HepG2 (cell line): ENCODE measurements around the gene CPEB4. TPM values are rescaled to one million over a fixed set of nuclear protein-coding genes. Genes with fewer than 3 reads are reported as not detected.

Source experiments
- ATAC-seq: fragments of 200-7000 bp; cut with Tn5 transposase; 3 replicates; pipeline ENCODE4 v1.9.1; 2020; ENCODE audit warnings: mild to moderate bottlenecking, moderate library complexity
- BruUV-seq: library from RNA; stranded (reverse); fragments of 400-500 nt; replicated peaks from 2 replicates; lab custom pipeline; 2021; lab: Mats Ljungman, UMichigan
- CTCF ChIA-PET: fragments of 300-600 bp; formaldehyde crosslinking; extraction: SDS; loops from one replicate; lab custom pipeline; 2021; ENCODE audit warnings: low total read pairs, inconsistent platforms, low intra/inter-chr PET ratio; lab: Yijun Ruan, JAX
- POLR2A ChIA-PET: fragments of 350-600 bp; sonication (Branson Sonifier 250); formaldehyde crosslinking; loops from one replicate; lab custom pipeline; 2020; ENCODE audit warnings: antibody characterized with exemption, inconsistent platforms; lab: Yijun Ruan, JAX
- DNase-seq: peaks from one replicate; pipeline ENCODE4 v3.0.0-alpha.2; 2015; ENCODE audit warnings: low spot score
- FAIRE-seq: peaks from 3 replicates; lab custom pipeline; 2011; peaks lifted over from hg19 to GRCh38; lab: Jason Lieb, UNC
- H2AFZ ChIP-seq: one replicate; pipeline ENCODE4 v1.6.1; 2011; ENCODE audit warnings: low read length, inconsistent platforms
- H3K27ac ChIP-seq: fragments of 300-600 bp; 3 replicates; pipeline ENCODE4 v1.8.0; 2011; ENCODE audit warnings: mixed run types, mild to moderate bottlenecking, mixed read lengths, low read length, inconsistent platforms; ENCODE audit not compliant: insufficient read depth; ENCODE audit errors: extremely low read length
- H3K27me3 ChIP-seq, 2 experiments: fragments of 200-600 bp in 1 of 2; 2 replicates in 1 of 2; 3 replicates in 1 of 2; pipeline versions ENCODE4 v1.6.0 to v1.8.0; 2011; ENCODE audit warnings: low read length in 2 of 2, mild to moderate bottlenecking in 2 of 2, moderate library complexity in 2 of 2, inconsistent platforms in 1 of 2; ENCODE audit not compliant: insufficient read depth in 2 of 2, control insufficient read depth in 1 of 2
- H3K36me3 ChIP-seq, 2 experiments: fragments of 200-600 bp in 1 of 2; replicated peaks in 1 of 2; 2 replicates in 1 of 2; 3 replicates in 1 of 2; pipeline versions ENCODE4 v1.5.1 to v1.8.0; 2011; ENCODE audit warnings: low read length in 2 of 2, inconsistent platforms in 1 of 2; ENCODE audit not compliant: insufficient read depth in 2 of 2, control insufficient read depth in 1 of 2
- H3K4me1 ChIP-seq: 2 replicates; pipeline ENCODE4 v1.5.1; 2012; ENCODE audit warnings: low read length, inconsistent platforms; ENCODE audit not compliant: insufficient read depth
- H3K4me2 ChIP-seq: 2 replicates; pipeline ENCODE4 v1.6.0; 2011; ENCODE audit warnings: low read depth, low read length, inconsistent platforms
- H3K4me3 ChIP-seq, 3 experiments: fragments of 200-600 bp in 1 of 3; sonication (generic), shearing (Covaris generic) in 1 of 3; replicated peaks in 1 of 3; 2 replicates each; pipeline ENCODE4 v1.5.1; 2011 to 2016; ENCODE audit warnings: low read length in 3 of 3, inconsistent platforms in 2 of 3, low read depth in 2 of 3, mild to moderate bottlenecking in 2 of 3, control low read depth in 1 of 3, mixed read lengths in 1 of 3; ENCODE audit not compliant: insufficient read depth in 1 of 3
- H3K79me2 ChIP-seq: one replicate; pipeline ENCODE4 v1.6.1; 2011; ENCODE audit warnings: low read length, inconsistent platforms; ENCODE audit not compliant: insufficient read depth
- H3K9ac ChIP-seq: 2 replicates; pipeline ENCODE4 v1.6.0; 2011; ENCODE audit warnings: mild to moderate bottlenecking, low read depth, low read length, inconsistent platforms; ENCODE audit not compliant: insufficient read depth
- H3K9me3 ChIP-seq: 2 replicates; pipeline ENCODE4 v1.5.1; 2012; ENCODE audit warnings: mild to moderate bottlenecking, low read length
- H4K20me1 ChIP-seq: 2 replicates; pipeline ENCODE4 v1.6.0; 2011; ENCODE audit warnings: inconsistent platforms, mild to moderate bottlenecking, low read length, moderate library complexity; ENCODE audit not compliant: insufficient read depth
- ADNP ChIP-seq: sonication (generic); formaldehyde crosslinking; IDR thresholded peaks from 2 replicates; pipeline ENCODE4 v1.4.0; 2020; ENCODE audit warnings: missing genetic modification reagents
- CTCF ChIP-seq: sonication (generic); formaldehyde crosslinking; IDR thresholded peaks from 2 replicates; pipeline ENCODE4 v1.5.0; 2020; ENCODE audit warnings: mild to moderate bottlenecking, missing genetic modification reagents, moderate library complexity
- JUN ChIP-seq: sonication (generic); formaldehyde crosslinking; IDR thresholded peaks from 2 replicates; pipeline ENCODE4 v1.4.0; 2020; ENCODE audit warnings: mild to moderate bottlenecking, missing genetic modification reagents
- RERE ChIP-seq: IDR thresholded peaks from 2 replicates; pipeline ENCODE4 v1.6.1; 2016; ENCODE audit warnings: low read depth, missing genetic modification reagents, missing compliant biosample characterization
- ZMYM2 ChIP-seq: sonication (generic); formaldehyde crosslinking; IDR thresholded peaks from 2 replicates; pipeline ENCODE4 v1.8.0; 2022; ENCODE audit warnings: mild to moderate bottlenecking, missing genetic modification reagents
- ZNF687 ChIP-seq: sonication (generic); formaldehyde crosslinking; IDR thresholded peaks from 2 replicates; pipeline ENCODE4 v1.5.1; 2020; ENCODE audit warnings: mild to moderate bottlenecking, missing genetic modification reagents, moderate library complexity
- WGBS: methylation state at CpG from one replicate; pipeline ENCODE4 v1.1.6; 2017; ENCODE audit warnings: low lambda C conversion rate; 5-methylcytosine and 5-hydroxymethylcytosine counted together
- in situ Hi-C: cut with HindIII; loops from 2 replicates; pipeline ENCODE4 v1.10.0; 2017; ENCODE audit warnings: low pct_unique_long_range_greater_than_20kb; ENCODE audit not compliant: extremely low pct_ligation_motif_present
- intact Hi-C: fragments of 100-400 bp; cut with micrococcal nuclease; formaldehyde crosslinking; loops from one replicate; pipeline ENCODE4 v1.10.0; 2022; ENCODE audit not compliant: unreplicated experiment
- polyA plus RNA-seq, 8 experiments: library from polyadenylated mRNA; depleted of rRNA in 3 of 8; stranded (reverse) in 7 of 8; unstranded in 1 of 8; fragments of >200 nt; fragmentation: Illumina TruSeq in 4 of 8; extraction: Trizol in 4 of 8; gene quantifications; 2 replicates each; pipeline versions ENCODE4 v1.2.1 to v1.2.3, GENCODE V29; 2011 to 2016; ENCODE audit warnings: low read depth in 4 of 8, missing spikeins in 1 of 8, mixed read lengths in 1 of 8; ENCODE audit not compliant: insufficient read depth in 1 of 8
- total RNA-seq, 5 experiments: library from RNA; depleted of rRNA; stranded (reverse); fragments of >200 nt; fragmentation: Illumina TruSeq; extraction: Trizol; gene quantifications; 2 replicates each; pipeline ENCODE4 v1.2.3, GENCODE V29; 2016; ENCODE audit warnings: low read depth in 1 of 5

CPEB4 gene
- total and polyA plus RNA-seq, 2 of the 13 experiments (the other 11 are each of a cell fraction or from before 2014, with no cell fraction given) = 7.7 to 26.7 TPM

- 0 out of 2 replicates have a peak, but pooled peaks have one; percentile 54 for TF ChIP-seq RERE (CRISPR knock-in tag)
These were observed 81.3 kb downstream of the CPEB4 start (continued) for GRCh38 chr5:173969167-173970049.

- DNase-seq = peak; percentile 24
- H3K4me3 ChIP-seq = peak overlapping the region in 1 of 3 experiments; percentile 53; a peak in 1 of 6 replicates
- FAIRE-seq = peak; percentile 28
- WGBS = 92% methylated on average over 18 of the region's 18 CpGs
- no TSS peak for BruUV-seq
- no peak for ATAC-seq
- peaks cover 81% of the 10 kb centered on the region for H3K4me1 ChIP-seq
- peak overlapping the region; percentile 85 for H3K27ac ChIP-seq
- no peaks in the 10 kb centered on the region for H3K9me3 ChIP-seq
- in situ Hi-C loops = loop anchor here (5.0 to 25.0 kb wide), 3 partner anchors 79 to 354 kb away; partner anchors contain the start of gene BOD1
- peak overlapping the region; percentile 71; the same call in 1 of the 2 replicates for H3K9ac ChIP-seq
- CTCF ChIA-PET = no interaction called here
- no peaks in the 10 kb centered on the region for H3K36me3 ChIP-seq
- no peaks in the 10 kb centered on the region for H3K27me3 ChIP-seq
- POLR2A ChIA-PET = interaction anchor here (0.6 to 3.3 kb wide), 11 partner anchors 17 to 345 kb away, joined by 3 to 44 read pairs (median 11); partner anchors contain the start of gene CPEB4
- H2AFZ ChIP-seq = no peak overlapping the region
- no peaks in the 10 kb centered on the region for H4K20me1 ChIP-seq
- no peaks in the 10 kb centered on the region for H3K79me2 ChIP-seq
- intact Hi-C loops = no loop called here
- peak overlapping the region; percentile 68 for H3K4me2 ChIP-seq
- TF ChIP-seq ZNF687 (CRISPR knock-in tag) (peak; percentile 42), ZMYM2 (0 out of 2 replicates have a peak, but pooled peaks have one; percentile 22), JUN (CRISPR knock-in tag) (no peak), ADNP (peak; percentile 83), CTCF (CRISPR knock-in tag) (peak; percentile 56)
These were observed 82.9 kb downstream of the CPEB4 start for GRCh38 chr5:173970878-173971650.
